WERI-Rb-1 (cell line): ENCODE measurements around the gene SMIM28.

ENCODE experiments used
- DNase-seq: peaks from one replicate; pipeline ENCODE4 v3.0.0-alpha.2; 2020
- H3K27ac ChIP-seq: fragments of 250-450 bp; sonication (Bioruptor Pico); 2 replicates; pipeline ENCODE4 v1.5.1; 2020; ENCODE audit warnings: mild to moderate bottlenecking, moderate library complexity
- H3K27me3 ChIP-seq: fragments of 250-450 bp; sonication (Bioruptor Pico); 2 replicates; pipeline ENCODE4 v1.5.1; 2021; ENCODE audit warnings: mild to moderate bottlenecking, low read depth, moderate library complexity; ENCODE audit not compliant: insufficient read depth, severe bottlenecking
- H3K36me3 ChIP-seq: fragments of 250-450 bp; sonication (Bioruptor Pico); 2 replicates; pipeline ENCODE4 v1.5.1; 2020; ENCODE audit warnings: mild to moderate bottlenecking, moderate library complexity
- H3K4me3 ChIP-seq: 2 replicates; pipeline ENCODE4 v1.5.1; 2011; ENCODE audit warnings: low read depth, mild to moderate bottlenecking, control low read depth, low read length
- H3K9me3 ChIP-seq: fragments of 250-450 bp; sonication (Bioruptor Pico); 2 replicates; pipeline ENCODE4 v1.5.1; 2021; ENCODE audit warnings: mild to moderate bottlenecking, moderate library complexity; ENCODE audit not compliant: severe bottlenecking
- CTCF ChIP-seq: IDR thresholded peaks from 2 replicates; pipeline ENCODE4 v1.5.1; 2011; ENCODE audit warnings: low read depth, mild to moderate bottlenecking, control low read depth, inconsistent platforms, low read length

SMIM28 gene

GRCh38 chr6:138377844-138378243 is at the start of gene SMIM28:
Gene SMIM28, plus strand, starts transcription at chr6:138377905. Its CDS starts 168 bp downstream, at chr6:138378073.
- no peak within 1 kb of the TSS for H3K27ac ChIP-seq
- H3K36me3 ChIP-seq, result no peaks in the 10 kb centered on the region
- TF ChIP-seq CTCF, result no peak
- no peaks in the 10 kb centered on the region for H3K27me3 ChIP-seq
- no peaks in the 10 kb centered on the region for H3K9me3 ChIP-seq
- no peak for DNase-seq
- H3K4me3 ChIP-seq, result no peak within 1 kb of the TSS

- DNase-seq, result no peak
- no peak for TF ChIP-seq CTCF
- H3K27me3 ChIP-seq, result no peaks in the 10 kb centered on the region
- H3K4me3 ChIP-seq, result no peak overlapping the region
- H3K9me3 ChIP-seq, result no peaks in the 10 kb centered on the region
- H3K27ac ChIP-seq, result no peak overlapping the region
- H3K36me3 ChIP-seq, result no peaks in the 10 kb centered on the region
Measured at GRCh38 chr6:138328210-138328609, 49.5 kb upstream of the SMIM28 start.

- Histone ChIP-seq H3K9me3 (no peaks in the 10 kb centered on the region), H3K27me3 (no peaks in the 10 kb centered on the region), H3K27ac (no peak overlapping the region), H3K4me3 (no peak overlapping the region), H3K36me3 (no peaks in the 10 kb centered on the region)
- DNase-seq, result no peak
- no peak for TF ChIP-seq CTCF
Measured at GRCh38 chr6:138330763-138331162, 46.9 kb upstream of the SMIM28 start.

GRCh38 chr6:138331444-138331843 is 46.3 kb upstream of the SMIM28 start:
- Histone ChIP-seq H3K27ac (no peak overlapping the region), H3K27me3 (no peaks in the 10 kb centered on the region), H3K9me3 (no peaks in the 10 kb centered on the region), H3K4me3 (no peak overlapping the region), H3K36me3 (no peaks in the 10 kb centered on the region; the same call in 1 of the 2 replicates)
- no peak for TF ChIP-seq CTCF
- DNase-seq, result no peak

- DNase-seq, result no peak
- Histone ChIP-seq H3K9me3 (no peaks in the 10 kb centered on the region), H3K4me3 (no peak overlapping the region), H3K27me3 (no peaks in the 10 kb centered on the region), H3K36me3 (no peaks in the 10 kb centered on the region; the same call in 1 of the 2 replicates), H3K27ac (no peak overlapping the region)
- TF ChIP-seq CTCF, result no peak
Measured at GRCh38 chr6:138331984-138332383, 45.7 kb upstream of the SMIM28 start.

- no peaks in the 10 kb centered on the region; the same call in 1 of the 2 replicates for H3K36me3 ChIP-seq
- no peak for TF ChIP-seq CTCF
- no peak overlapping the region for H3K27ac ChIP-seq
- no peak overlapping the region for H3K4me3 ChIP-seq
- no peaks in the 10 kb centered on the region for H3K27me3 ChIP-seq
- DNase-seq, result no peak
- H3K9me3 ChIP-seq, result no peaks in the 10 kb centered on the region
Measured at GRCh38 chr6:138334000-138334399, 43.7 kb upstream of the SMIM28 start.
